Neuronal stem cell (in vitro differentiated cells): ENCODE data around the gene CREB5.

Experiments
- DNase-seq: peaks from one replicate; pipeline ENCODE4 v3.0.0-alpha.2; 2013; ENCODE audit warnings: low spot score
- H2AFZ ChIP-seq: one replicate; pipeline ENCODE4 v1.6.1; 2013; ENCODE audit warnings: mild to moderate bottlenecking, low read length, inconsistent platforms
- H2AK5ac ChIP-seq: 2 replicates; pipeline ENCODE4 v1.6.1; 2013; ENCODE audit warnings: low read depth, mild to moderate bottlenecking, inconsistent platforms, low read length, moderate library complexity, mixed read lengths
- H2BK120ac ChIP-seq: 2 replicates; pipeline ENCODE4 v1.6.1; 2013; ENCODE audit warnings: low read depth, mild to moderate bottlenecking, inconsistent platforms, low read length, moderate library complexity, mixed read lengths
- H2BK12ac ChIP-seq: one replicate; pipeline ENCODE4 v1.6.1; 2013; ENCODE audit warnings: low read length, inconsistent platforms
- H2BK15ac ChIP-seq: 2 replicates; pipeline ENCODE4 v1.6.1; 2013; ENCODE audit warnings: mild to moderate bottlenecking, low read length, inconsistent platforms, mixed read lengths
- H2BK5ac ChIP-seq: one replicate; pipeline ENCODE4 v1.6.1; 2013; ENCODE audit warnings: inconsistent platforms, mild to moderate bottlenecking, low read length, moderate library complexity
- H3K14ac ChIP-seq: one replicate; pipeline ENCODE4 v1.6.1; 2013; ENCODE audit warnings: low read length, inconsistent platforms
- H3K18ac ChIP-seq: 2 replicates; pipeline ENCODE4 v1.6.1; 2013; ENCODE audit warnings: low read length, inconsistent platforms
- H3K23ac ChIP-seq: 2 replicates; pipeline ENCODE4 v1.6.1; 2013; ENCODE audit warnings: low read depth, mild to moderate bottlenecking, mixed read lengths, low read length, inconsistent platforms; ENCODE audit not compliant: poor library complexity
- H3K27ac ChIP-seq: replicated peaks from 3 replicates; pipeline ENCODE4 v1.5.1; 2013; ENCODE audit warnings: low read length, inconsistent platforms
- H3K27me3 ChIP-seq, 3 experiments: 2 replicates each; pipeline ENCODE4 v1.6.1; 2013; ENCODE audit warnings: low read length in 3 of 3, mild to moderate bottlenecking in 2 of 3, inconsistent platforms in 1 of 3, low read depth in 1 of 3, mixed read lengths in 1 of 3, moderate library complexity in 1 of 3; ENCODE audit not compliant: control insufficient read depth in 3 of 3, insufficient read depth in 3 of 3
- H3K36me3 ChIP-seq, 2 donors: replicated peaks in 1 of 2; 2 replicates each; pipeline ENCODE4 v1.6.1; 2013; ENCODE audit warnings: low read length in 2 of 2; ENCODE audit not compliant: control insufficient read depth in 2 of 2, insufficient read depth in 2 of 2
- H3K4ac ChIP-seq: 2 replicates; pipeline ENCODE4 v1.6.1; 2013; ENCODE audit warnings: inconsistent platforms, mild to moderate bottlenecking, low read length, moderate library complexity
- H3K4me1 ChIP-seq, 2 donors: 1 replicate in 1 of 2; 2 replicates in 1 of 2; pipeline ENCODE4 v1.6.1; 2013; ENCODE audit warnings: low read length in 2 of 2, low read depth in 1 of 2; ENCODE audit not compliant: control insufficient read depth in 2 of 2, insufficient read depth in 1 of 2
- H3K4me2 ChIP-seq: one replicate; pipeline ENCODE4 v1.6.1; 2013; ENCODE audit warnings: mild to moderate bottlenecking, low read length, inconsistent platforms; ENCODE audit not compliant: insufficient read depth, poor library complexity, severe bottlenecking
- H3K4me3 ChIP-seq, 2 donors: 2 replicates each; pipeline ENCODE4 v1.5.1; 2013; ENCODE audit warnings: low read length in 2 of 2, mild to moderate bottlenecking in 2 of 2, inconsistent platforms in 1 of 2, moderate library complexity in 1 of 2
- H3K79me1 ChIP-seq: one replicate; pipeline ENCODE4 v1.6.1; 2013; ENCODE audit warnings: low read depth, mild to moderate bottlenecking, inconsistent platforms, low read length, moderate library complexity
- H3K9ac ChIP-seq: one replicate; pipeline ENCODE4 v1.6.1; 2013; ENCODE audit warnings: mild to moderate bottlenecking, low read depth, low read length, inconsistent platforms; ENCODE audit not compliant: poor library complexity
- H3K9me3 ChIP-seq, 2 donors: replicated peaks in 1 of 2; 2 replicates each; pipeline versions ENCODE3 to v1.6.1; 2013; ENCODE audit warnings: low read length in 2 of 2, mild to moderate bottlenecking in 2 of 2, inconsistent platforms in 1 of 2, low read depth in 1 of 2, mixed read lengths in 1 of 2, moderate library complexity in 1 of 2; ENCODE audit not compliant: control insufficient read depth in 2 of 2, insufficient read depth in 1 of 2
- H4K8ac ChIP-seq: one replicate; pipeline ENCODE4 v1.6.1; 2013; ENCODE audit warnings: low read depth, mild to moderate bottlenecking, inconsistent platforms, low read length, moderate library complexity
- H4K91ac ChIP-seq: one replicate; pipeline ENCODE4 v1.6.1; 2013; ENCODE audit warnings: low read length, low read depth, mild to moderate bottlenecking, inconsistent platforms; ENCODE audit not compliant: poor library complexity
- WGBS, 2 donors: extraction: QIAGEN DNeasy Blood & Tissue Kit; methylation state at CpG; one replicate each; pipeline ENCODE4 v1.1.7; 2013; ENCODE audit warnings: missing lambda C conversion rate in 2 of 2, mixed read lengths in 1 of 2; ENCODE audit not compliant: insufficient read length in 2 of 2, insufficient replicate concordance in 1 of 2; ENCODE audit errors: extremely low coverage in 2 of 2; 5-methylcytosine and 5-hydroxymethylcytosine counted together

Gene CREB5

DNA sequence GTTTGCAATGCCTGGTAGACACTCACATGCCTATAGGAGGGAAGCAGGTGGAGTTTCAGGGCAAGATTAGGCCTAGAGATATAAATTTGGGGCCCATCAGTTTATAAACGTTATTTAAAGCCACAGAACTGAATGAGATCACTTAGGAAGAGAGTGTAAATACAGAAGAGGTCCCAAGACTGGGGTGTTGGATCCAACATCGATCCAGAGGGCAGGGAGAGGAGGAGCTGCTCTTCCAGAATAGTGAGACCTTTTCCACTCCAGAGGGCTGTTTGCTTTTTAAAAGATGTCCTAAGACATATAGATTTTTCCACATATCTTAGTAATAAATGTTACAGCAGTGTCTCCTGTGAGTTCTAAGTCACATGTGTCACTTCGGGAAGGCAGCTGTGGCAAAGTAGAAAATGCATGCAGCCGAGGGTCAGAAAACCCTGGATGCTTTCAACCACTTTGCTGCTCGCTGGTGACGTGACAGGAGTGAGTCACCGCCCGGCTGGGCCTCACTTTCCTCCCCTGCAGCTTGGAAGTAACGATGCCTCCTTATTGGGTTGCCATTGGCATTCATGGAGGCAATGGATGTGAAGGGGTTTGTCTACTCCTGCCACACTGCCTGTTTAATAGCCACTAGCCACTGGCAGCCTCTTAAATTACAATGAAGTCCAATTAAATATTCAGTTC lies 450.4 kb downstream of the CREB5 start:
- WGBS, 2 donors: no CpG with 5 or more reads among the region's 9 CpGs

DNA sequence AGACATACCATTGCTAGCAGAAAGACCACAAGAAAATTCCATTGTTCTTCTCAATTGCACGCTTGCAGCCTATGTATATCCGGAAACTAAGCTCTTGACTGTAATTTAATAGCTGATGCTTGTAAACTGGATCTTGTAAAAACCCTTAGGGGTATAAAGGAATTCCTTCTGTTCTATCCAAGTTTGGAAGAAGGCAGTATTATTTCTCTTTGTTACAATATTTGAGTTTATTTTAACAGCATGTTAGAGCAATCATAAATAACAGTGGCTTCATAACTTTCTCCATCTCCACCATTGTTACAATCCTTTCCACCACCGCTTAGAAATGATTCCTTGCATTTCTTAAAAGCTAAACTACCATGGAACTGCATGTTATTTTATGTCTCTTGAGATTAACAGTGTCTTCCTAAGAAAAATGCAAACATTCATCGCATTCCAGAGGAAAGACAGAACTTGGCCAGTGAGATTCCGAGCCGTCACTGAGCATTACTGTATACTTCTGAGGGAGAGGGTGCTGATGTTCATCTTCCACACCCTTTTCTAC lies 453.4 kb downstream of the CREB5 start:
- Histone ChIP-seq H4K8ac (no peak overlapping the region), H2BK15ac (no peak overlapping the region), H2BK120ac (no peak overlapping the region), H3K18ac (no peak overlapping the region), H3K4me3 (no peak overlapping the region), H2BK12ac (no peak overlapping the region), H2BK5ac (no peak overlapping the region), H2AFZ (no peak overlapping the region), H3K27ac (no peak overlapping the region), H3K36me3 (no peaks in the 10 kb centered on the region), H3K4me1 (peaks cover 2 to 4% of the 10 kb centered on the region in 2 donors), H3K79me1 (no peaks in the 10 kb centered on the region), H3K4ac (no peak overlapping the region), H4K91ac (no peak overlapping the region), H3K9me3 (no peaks in the 10 kb centered on the region), H3K23ac (no peak overlapping the region), H3K9ac (no peak overlapping the region), H2AK5ac (no peak overlapping the region), H3K4me2 (no peak overlapping the region), H3K27me3 (no peaks in the 10 kb centered on the region), H3K14ac (no peak overlapping the region)
- no peak for DNase-seq
- WGBS, 2 donors: no CpG with 5 or more reads among the region's 6 CpGs

More for the DNA sequence above, 450.4 kb downstream of the CREB5 start:
- Histone ChIP-seq H2BK5ac (no peak overlapping the region), H2AK5ac (no peak overlapping the region), H3K27me3 (no peaks in the 10 kb centered on the region), H3K27ac (no peak overlapping the region), H3K4me1 (peaks cover 2% of the 10 kb centered on the region in 2 donors), H4K8ac (no peak overlapping the region), H3K4me3 (no peak overlapping the region), H3K23ac (no peak overlapping the region), H2BK120ac (no peak overlapping the region), H2AFZ (peak overlapping the region; percentile 54), H3K4ac (no peak overlapping the region), H3K9ac (no peak overlapping the region), H4K91ac (no peak overlapping the region), H2BK12ac (no peak overlapping the region), H3K18ac (peak overlapping the region; percentile 44), H3K14ac (no peak overlapping the region), H3K9me3 (no peaks in the 10 kb centered on the region), H3K36me3 (no peaks in the 10 kb centered on the region), H3K79me1 (no peaks in the 10 kb centered on the region), H3K4me2 (no peak overlapping the region), H2BK15ac (peak overlapping the region; percentile 73)
- DNase-seq: no peak

- no CpG with 5 or more reads among the region's 2 CpGs for WGBS, 2 donors
- Histone ChIP-seq H2AK5ac (no peak overlapping the region), H3K27me3 (no peaks in the 10 kb centered on the region), H3K27ac (no peak overlapping the region), H3K79me1 (no peaks in the 10 kb centered on the region), H4K91ac (no peak overlapping the region), H3K18ac (no peak overlapping the region), H2BK5ac (no peak overlapping the region), H3K9ac (no peak overlapping the region), H4K8ac (no peak overlapping the region), H3K9me3 (no peaks in the 10 kb centered on the region), H3K36me3 (no peaks in the 10 kb centered on the region), H3K4ac (no peak overlapping the region), H2BK120ac (no peak overlapping the region), H2AFZ (no peak overlapping the region), H3K23ac (no peak overlapping the region), H2BK12ac (no peak overlapping the region), H3K14ac (no peak overlapping the region), H3K4me2 (no peak overlapping the region), H2BK15ac (no peak overlapping the region), H3K4me3 (no peak overlapping the region), H3K4me1 (peaks cover 0 to 4% of the 10 kb centered on the region in 2 donors)
- DNase-seq: no peak
These were observed 456.4 kb downstream of the CREB5 start for GRCh38 chr7:28868712-28869111.

GRCh38 chr7:28871077-28871476 lies 458.8 kb downstream of the CREB5 start:
- H3K9ac ChIP-seq: no peak overlapping the region
- H4K8ac ChIP-seq: no peak overlapping the region
- H3K23ac ChIP-seq: no peak overlapping the region
- no peak overlapping the region for H3K4me2 ChIP-seq
- no peak overlapping the region for H3K4me3 ChIP-seq
- no peak overlapping the region for H3K4ac ChIP-seq
- no peak overlapping the region for H3K14ac ChIP-seq
- H3K27ac ChIP-seq: no peak overlapping the region
- peaks cover 0 to 4% of the 10 kb centered on the region in 2 donors for H3K4me1 ChIP-seq
- no peak overlapping the region for H3K18ac ChIP-seq
- H2AK5ac ChIP-seq: no peak overlapping the region
- H3K9me3 ChIP-seq: no peaks in the 10 kb centered on the region
- no peak overlapping the region for H2BK120ac ChIP-seq
- H2BK5ac ChIP-seq: no peak overlapping the region
- no peak overlapping the region for H2BK12ac ChIP-seq
- H4K91ac ChIP-seq: no peak overlapping the region
- no CpG with 5 or more reads among the region's 2 CpGs for WGBS, 2 donors
- no peak for DNase-seq
- no peaks in the 10 kb centered on the region for H3K36me3 ChIP-seq
- no peak overlapping the region for H2AFZ ChIP-seq
- no peak overlapping the region for H2BK15ac ChIP-seq
- no peaks in the 10 kb centered on the region for H3K27me3 ChIP-seq
- no peaks in the 10 kb centered on the region for H3K79me1 ChIP-seq
